ENCODE data around the gene ZNF536.

ZNF536 gene

DNA sequence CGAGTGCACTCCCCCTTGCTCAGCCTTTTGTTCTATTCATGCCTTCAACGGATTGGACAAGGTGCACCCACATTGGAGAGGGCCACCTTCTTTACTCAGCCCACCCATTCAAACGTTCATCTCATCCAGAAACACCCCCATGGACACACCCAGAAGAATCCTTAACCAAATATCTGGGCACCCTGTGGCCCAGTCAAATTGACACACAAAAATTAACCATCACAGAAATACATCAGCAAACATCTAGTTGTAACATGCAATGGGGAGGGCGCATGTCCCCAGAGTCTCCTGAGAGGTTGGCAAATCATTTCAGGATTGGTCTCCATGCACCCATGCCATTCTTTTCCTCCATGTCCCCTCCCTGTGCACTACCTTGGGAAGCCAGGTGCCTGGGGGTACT lies 167.1 kb downstream of the ZNF536 start:
- Histone ChIP-seq H3K9ac (ENCODE audit: low read depth, low read length) (no peak overlapping the region), H3K36me3 (ENCODE audit: control insufficient read depth, insufficient read depth, low read length) (no peaks in the 10 kb centered on the region), H3K4me3 (ENCODE audit: low read depth, low read length) (no peak overlapping the region), H3K4me1 (ENCODE audit: control insufficient read depth, insufficient read depth, low read length) (no peaks in the 10 kb centered on the region), H3K9me3 (ENCODE audit: control insufficient read depth, insufficient read depth, low read length) (no peaks in the 10 kb centered on the region), H3K27me3 (ENCODE audit: control insufficient read depth, insufficient read depth, low read length) (no peaks in the 10 kb centered on the region)

DNA sequence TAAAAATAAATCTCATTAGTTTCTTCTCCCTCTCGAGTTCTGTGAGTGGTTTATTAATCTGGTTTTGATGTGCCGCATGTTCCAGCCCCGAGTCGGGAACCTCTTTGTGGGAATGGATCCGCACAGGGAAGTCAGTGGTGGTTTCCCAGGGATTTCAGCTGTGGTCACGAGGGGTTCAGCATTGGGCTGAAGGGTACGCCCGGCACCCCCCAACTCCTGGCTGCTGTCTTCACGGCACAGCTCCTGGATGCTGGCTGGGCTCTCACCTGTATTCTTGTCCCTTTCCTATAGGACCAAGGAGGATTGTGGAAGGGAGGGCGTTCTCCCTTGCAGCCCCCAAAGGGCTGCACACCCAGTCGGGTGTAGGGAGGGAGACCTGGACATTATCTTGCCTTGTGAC lies 167.8 kb downstream of the ZNF536 start:
- Histone ChIP-seq H3K4me3 (ENCODE audit: low read depth, low read length) (no peak overlapping the region), H3K9me3 (ENCODE audit: control insufficient read depth, insufficient read depth, low read length) (no peaks in the 10 kb centered on the region), H3K9ac (ENCODE audit: low read depth, low read length) (no peak overlapping the region), H3K4me1 (ENCODE audit: control insufficient read depth, insufficient read depth, low read length) (no peaks in the 10 kb centered on the region), H3K27me3 (ENCODE audit: control insufficient read depth, insufficient read depth, low read length) (no peaks in the 10 kb centered on the region), H3K36me3 (ENCODE audit: control insufficient read depth, insufficient read depth, low read length) (no peaks in the 10 kb centered on the region)

DNA sequence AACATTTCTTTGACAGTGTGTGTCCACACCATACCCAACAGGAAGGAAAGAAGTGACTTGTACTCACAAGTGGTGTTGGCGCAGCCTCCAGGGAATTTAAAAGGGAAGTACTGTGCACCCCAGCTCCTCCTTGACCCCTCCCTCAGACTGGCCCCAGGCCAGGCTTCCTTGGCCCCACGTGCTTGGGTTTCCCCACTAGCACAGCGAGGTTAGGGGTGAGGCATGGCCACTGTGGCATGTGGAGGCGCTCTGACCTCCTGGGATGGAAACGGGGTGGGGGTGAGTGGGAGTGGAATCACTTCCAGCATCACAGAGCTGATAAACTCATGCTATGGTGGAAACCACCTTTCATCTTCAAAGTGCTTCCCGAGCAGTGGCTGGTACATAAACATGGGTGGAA lies 168.6 kb downstream of the ZNF536 start:
- H3K4me1 ChIP-seq (ENCODE audit: control insufficient read depth, insufficient read depth, low read length) = no peaks in the 10 kb centered on the region
- no peak overlapping the region for H3K9ac ChIP-seq (ENCODE audit: low read depth, low read length)
- no peaks in the 10 kb centered on the region for H3K36me3 ChIP-seq (ENCODE audit: control insufficient read depth, insufficient read depth, low read length)
- H3K27me3 ChIP-seq (ENCODE audit: control insufficient read depth, insufficient read depth, low read length) = no peaks in the 10 kb centered on the region
- H3K4me3 ChIP-seq (ENCODE audit: low read depth, low read length) = no peak overlapping the region
- no peaks in the 10 kb centered on the region for H3K9me3 ChIP-seq (ENCODE audit: control insufficient read depth, insufficient read depth, low read length)

DNA sequence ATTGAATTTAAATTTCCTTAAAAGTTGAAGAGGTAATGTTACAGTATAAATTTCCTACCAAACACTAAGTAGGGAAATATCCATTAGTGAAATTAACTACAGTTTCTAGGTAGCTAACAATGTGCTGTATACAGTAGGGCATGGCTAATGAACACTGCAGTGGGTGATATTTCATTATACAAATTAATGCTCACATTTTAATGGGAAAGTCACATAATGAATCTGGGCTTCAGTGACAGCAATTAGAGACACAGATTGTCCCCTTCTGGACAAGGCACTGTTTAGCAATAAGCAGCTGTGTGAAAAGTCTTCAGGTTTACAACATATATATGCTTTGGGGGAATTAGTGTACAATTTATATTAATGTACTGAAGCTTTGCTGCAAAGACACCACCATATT lies 169.4 kb downstream of the ZNF536 start:
- Histone ChIP-seq H3K9ac (ENCODE audit: low read depth, low read length) (no peak overlapping the region), H3K4me1 (ENCODE audit: control insufficient read depth, insufficient read depth, low read length) (peaks cover 3% of the 10 kb centered on the region)

DNA sequence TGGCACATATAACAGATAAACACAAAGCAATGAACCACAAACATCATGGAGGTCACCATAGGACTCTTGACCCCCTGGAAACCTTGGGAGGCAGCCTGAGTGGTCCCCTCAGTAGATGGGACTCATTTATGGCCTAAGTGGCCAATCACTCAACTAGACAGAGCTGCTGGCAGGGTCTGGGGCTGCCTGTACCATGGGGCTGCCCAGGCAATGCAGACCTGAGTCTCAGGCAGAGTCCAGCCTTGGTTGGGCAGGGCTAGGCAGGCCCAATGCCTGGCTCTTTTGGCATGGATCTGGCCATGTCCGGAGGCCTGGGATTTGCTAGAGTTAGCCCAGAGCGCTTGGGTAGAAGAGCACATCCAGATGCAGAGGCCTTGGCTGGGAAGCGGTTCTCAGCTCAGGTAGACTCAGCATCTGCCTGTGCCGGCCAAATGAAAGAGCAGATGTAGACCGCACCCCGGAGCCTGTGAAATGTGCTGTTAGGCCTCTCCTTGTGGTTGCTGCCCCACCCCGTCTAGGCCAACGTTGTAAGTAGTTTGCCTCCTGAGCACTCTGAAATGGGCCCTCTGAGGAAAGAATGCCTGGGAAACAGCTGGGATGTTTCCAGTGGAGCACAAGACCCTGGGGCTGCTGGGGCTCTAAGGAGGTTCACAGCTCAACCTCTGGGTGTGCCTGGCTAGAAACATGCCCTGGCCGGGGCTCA lies 171.2 kb downstream of the ZNF536 start:
- Histone ChIP-seq H3K36me3 (ENCODE audit: control insufficient read depth, insufficient read depth, low read length) (no peaks in the 10 kb centered on the region), H3K4me3 (ENCODE audit: low read depth, low read length) (no peak overlapping the region), H3K9ac (ENCODE audit: low read depth, low read length) (no peak overlapping the region), H3K27me3 (ENCODE audit: control insufficient read depth, insufficient read depth, low read length) (no peaks in the 10 kb centered on the region), H3K9me3 (ENCODE audit: control insufficient read depth, insufficient read depth, low read length) (no peaks in the 10 kb centered on the region), H3K4me1 (ENCODE audit: control insufficient read depth, insufficient read depth, low read length) (peaks cover 4% of the 10 kb centered on the region)

More for the DNA sequence above, 169.4 kb downstream of the ZNF536 start:
- H3K4me3 ChIP-seq (ENCODE audit: low read depth, low read length) = no peak overlapping the region
- H3K36me3 ChIP-seq (ENCODE audit: control insufficient read depth, insufficient read depth, low read length) = no peaks in the 10 kb centered on the region
- H3K9me3 ChIP-seq (ENCODE audit: control insufficient read depth, insufficient read depth, low read length) = no peaks in the 10 kb centered on the region
- no peaks in the 10 kb centered on the region for H3K27me3 ChIP-seq (ENCODE audit: control insufficient read depth, insufficient read depth, low read length)

DNA sequence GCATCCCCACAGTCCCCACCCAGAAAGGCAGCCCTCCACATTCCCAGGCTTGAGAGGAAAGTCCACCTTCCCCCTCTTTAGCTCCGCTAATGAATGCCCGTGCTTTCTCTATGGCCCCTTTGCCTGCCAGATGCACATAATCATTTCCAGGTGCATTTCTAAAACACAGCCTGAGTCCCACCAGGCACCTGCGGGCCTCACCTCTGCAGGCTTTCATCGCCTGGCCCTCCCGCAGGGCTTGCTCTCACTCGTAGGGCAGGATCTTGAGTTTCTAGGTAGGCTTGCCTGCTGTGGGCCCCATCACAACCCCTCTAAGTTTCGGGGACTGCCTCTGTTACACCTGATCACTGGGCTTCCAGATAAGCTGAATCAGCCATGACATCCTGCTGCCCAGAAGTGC lies 173.6 kb downstream of the ZNF536 start:
- Histone ChIP-seq H3K9ac (ENCODE audit: low read depth, low read length) (no peak overlapping the region), H3K27me3 (ENCODE audit: control insufficient read depth, insufficient read depth, low read length) (no peaks in the 10 kb centered on the region), H3K9me3 (ENCODE audit: control insufficient read depth, insufficient read depth, low read length) (no peaks in the 10 kb centered on the region), H3K4me3 (ENCODE audit: low read depth, low read length) (no peak overlapping the region), H3K36me3 (ENCODE audit: control insufficient read depth, insufficient read depth, low read length) (no peaks in the 10 kb centered on the region), H3K4me1 (ENCODE audit: control insufficient read depth, insufficient read depth, low read length) (peaks cover 4% of the 10 kb centered on the region)

DNA sequence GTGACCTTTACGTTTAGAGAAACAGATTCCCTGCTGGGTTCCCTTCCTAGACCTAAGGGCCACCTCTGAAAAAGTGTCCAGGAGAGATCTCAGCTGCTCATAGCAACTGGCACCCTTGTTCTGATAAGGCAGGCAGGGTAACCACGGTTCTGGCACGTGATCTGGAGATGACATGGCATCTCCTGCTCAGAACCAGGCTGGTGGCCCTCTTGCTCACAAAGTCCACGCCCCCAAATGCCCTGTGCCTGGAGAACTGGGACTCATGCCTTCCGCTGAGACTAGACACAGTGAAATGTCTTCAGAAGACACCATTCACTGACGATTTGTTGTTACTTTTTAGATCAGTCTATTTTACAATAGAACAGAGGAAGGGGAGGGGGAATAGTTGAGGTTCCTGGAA lies 174.1 kb downstream of the ZNF536 start:
- Histone ChIP-seq H3K9ac (ENCODE audit: low read depth, low read length) (no peak overlapping the region), H3K27me3 (ENCODE audit: control insufficient read depth, insufficient read depth, low read length) (no peaks in the 10 kb centered on the region), H3K4me1 (ENCODE audit: control insufficient read depth, insufficient read depth, low read length) (peaks cover 5% of the 10 kb centered on the region), H3K9me3 (ENCODE audit: control insufficient read depth, insufficient read depth, low read length) (no peaks in the 10 kb centered on the region), H3K4me3 (ENCODE audit: low read depth, low read length) (no peak overlapping the region), H3K36me3 (ENCODE audit: control insufficient read depth, insufficient read depth, low read length) (no peaks in the 10 kb centered on the region)

DNA sequence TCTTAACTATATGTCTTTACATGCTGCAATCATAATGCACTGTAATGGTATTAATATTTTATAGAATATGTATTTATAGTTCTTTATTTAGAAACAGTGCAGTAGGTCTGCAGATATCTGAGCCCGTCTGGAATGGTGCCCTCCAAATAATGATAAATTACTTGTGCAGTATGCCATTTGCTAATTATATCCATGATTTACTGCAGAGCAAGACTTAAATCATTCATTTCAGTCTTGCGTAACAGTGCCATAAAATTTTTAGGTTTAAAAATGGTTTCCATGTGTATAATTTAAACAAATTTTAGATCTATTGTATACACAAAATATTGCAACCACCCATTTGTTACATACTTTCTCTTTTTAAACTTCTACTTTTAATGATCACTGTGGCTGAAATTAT lies 175.1 kb downstream of the ZNF536 start:
- H3K4me1 ChIP-seq (ENCODE audit: control insufficient read depth, insufficient read depth, low read length) = peaks cover 6% of the 10 kb centered on the region
- no peak overlapping the region for H3K4me3 ChIP-seq (ENCODE audit: low read depth, low read length)
- no peaks in the 10 kb centered on the region for H3K36me3 ChIP-seq (ENCODE audit: control insufficient read depth, insufficient read depth, low read length)
- no peaks in the 10 kb centered on the region for H3K27me3 ChIP-seq (ENCODE audit: control insufficient read depth, insufficient read depth, low read length)
- no peak overlapping the region for H3K9ac ChIP-seq (ENCODE audit: low read depth, low read length)
- H3K9me3 ChIP-seq (ENCODE audit: control insufficient read depth, insufficient read depth, low read length) = no peaks in the 10 kb centered on the region

DNA sequence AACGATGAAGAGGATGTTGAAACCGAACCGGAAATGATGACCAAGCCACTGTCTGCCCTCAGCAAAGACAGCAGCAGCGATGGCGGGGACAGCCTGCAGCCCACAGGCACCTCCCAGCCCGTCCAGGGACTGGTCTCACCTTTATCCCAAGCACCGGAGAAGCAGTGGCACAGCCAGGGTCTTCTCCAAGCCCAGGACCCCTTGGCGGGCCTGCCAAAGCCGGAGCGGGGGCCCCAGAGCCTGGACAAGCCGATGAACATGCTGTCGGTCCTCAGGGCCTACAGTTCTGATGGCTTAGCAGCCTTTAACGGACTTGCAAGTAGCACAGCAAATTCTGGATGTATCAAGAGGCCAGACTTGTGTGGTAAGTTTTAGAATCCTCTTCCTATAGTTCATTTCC lies 177.0 kb downstream of the ZNF536 start:
- H3K36me3 ChIP-seq (ENCODE audit: control insufficient read depth, insufficient read depth, low read length) = no peaks in the 10 kb centered on the region
- H3K9me3 ChIP-seq (ENCODE audit: control insufficient read depth, insufficient read depth, low read length) = no peaks in the 10 kb centered on the region
- no peak overlapping the region for H3K9ac ChIP-seq (ENCODE audit: low read depth, low read length)
- H3K4me3 ChIP-seq (ENCODE audit: low read depth, low read length) = no peak overlapping the region
- H3K27me3 ChIP-seq (ENCODE audit: control insufficient read depth, insufficient read depth, low read length) = no peaks in the 10 kb centered on the region
- H3K4me1 ChIP-seq (ENCODE audit: control insufficient read depth, insufficient read depth, low read length) = peaks cover 6% of the 10 kb centered on the region

DNA sequence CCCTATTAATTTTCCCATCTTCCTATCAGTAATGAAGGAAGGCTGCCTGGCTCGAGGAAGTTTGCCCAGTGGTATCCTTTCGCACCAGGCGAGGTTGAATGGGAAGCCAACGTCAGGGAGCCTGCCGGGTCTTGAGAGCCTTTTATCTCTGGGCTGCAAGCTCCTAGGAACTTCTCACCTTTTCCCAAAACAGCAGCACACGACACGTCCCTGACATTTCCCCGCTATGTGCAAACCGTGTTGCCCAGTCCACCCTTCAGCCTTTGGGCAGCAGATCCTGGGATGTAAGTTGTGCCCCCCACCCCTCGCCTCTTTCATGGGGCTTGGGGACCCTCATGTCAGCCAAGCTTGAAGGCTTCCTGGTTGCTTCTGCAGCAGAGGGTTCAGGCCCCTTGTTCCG lies 179.1 kb downstream of the ZNF536 start:
- H3K4me3 ChIP-seq (ENCODE audit: low read depth, low read length) = no peak overlapping the region
- no peak overlapping the region for H3K9ac ChIP-seq (ENCODE audit: low read depth, low read length)
- H3K4me1 ChIP-seq (ENCODE audit: control insufficient read depth, insufficient read depth, low read length) = peaks cover 6% of the 10 kb centered on the region
- no peaks in the 10 kb centered on the region for H3K27me3 ChIP-seq (ENCODE audit: control insufficient read depth, insufficient read depth, low read length)
- no peaks in the 10 kb centered on the region for H3K9me3 ChIP-seq (ENCODE audit: control insufficient read depth, insufficient read depth, low read length)
- H3K36me3 ChIP-seq (ENCODE audit: control insufficient read depth, insufficient read depth, low read length) = no peaks in the 10 kb centered on the region

DNA sequence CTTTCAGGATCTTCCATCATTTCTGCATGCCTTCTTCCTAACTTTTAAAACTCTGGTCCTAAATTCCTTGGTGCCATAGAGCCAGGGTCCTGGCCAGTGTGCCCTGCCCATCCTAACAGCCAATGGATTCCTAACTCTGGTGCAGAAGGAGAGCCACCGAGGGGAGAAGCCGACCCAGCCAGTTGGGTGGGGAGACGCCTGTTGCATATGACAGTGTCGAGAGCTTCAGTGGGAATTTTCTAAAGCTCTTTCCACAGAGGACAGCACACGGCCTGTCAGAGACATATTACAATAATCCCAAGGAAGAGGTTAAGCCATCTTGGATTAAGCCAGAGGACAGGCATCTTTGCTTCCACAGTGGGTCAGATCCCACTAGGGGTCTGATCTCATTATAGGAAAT lies 180.4 kb downstream of the ZNF536 start:
- H3K9ac ChIP-seq (ENCODE audit: low read depth, low read length) = no peak overlapping the region
- H3K4me1 ChIP-seq (ENCODE audit: control insufficient read depth, insufficient read depth, low read length) = peaks cover 4% of the 10 kb centered on the region
- no peaks in the 10 kb centered on the region for H3K36me3 ChIP-seq (ENCODE audit: control insufficient read depth, insufficient read depth, low read length)
- no peaks in the 10 kb centered on the region for H3K9me3 ChIP-seq (ENCODE audit: control insufficient read depth, insufficient read depth, low read length)
- H3K4me3 ChIP-seq (ENCODE audit: low read depth, low read length) = no peak overlapping the region
- H3K27me3 ChIP-seq (ENCODE audit: control insufficient read depth, insufficient read depth, low read length) = no peaks in the 10 kb centered on the region

DNA sequence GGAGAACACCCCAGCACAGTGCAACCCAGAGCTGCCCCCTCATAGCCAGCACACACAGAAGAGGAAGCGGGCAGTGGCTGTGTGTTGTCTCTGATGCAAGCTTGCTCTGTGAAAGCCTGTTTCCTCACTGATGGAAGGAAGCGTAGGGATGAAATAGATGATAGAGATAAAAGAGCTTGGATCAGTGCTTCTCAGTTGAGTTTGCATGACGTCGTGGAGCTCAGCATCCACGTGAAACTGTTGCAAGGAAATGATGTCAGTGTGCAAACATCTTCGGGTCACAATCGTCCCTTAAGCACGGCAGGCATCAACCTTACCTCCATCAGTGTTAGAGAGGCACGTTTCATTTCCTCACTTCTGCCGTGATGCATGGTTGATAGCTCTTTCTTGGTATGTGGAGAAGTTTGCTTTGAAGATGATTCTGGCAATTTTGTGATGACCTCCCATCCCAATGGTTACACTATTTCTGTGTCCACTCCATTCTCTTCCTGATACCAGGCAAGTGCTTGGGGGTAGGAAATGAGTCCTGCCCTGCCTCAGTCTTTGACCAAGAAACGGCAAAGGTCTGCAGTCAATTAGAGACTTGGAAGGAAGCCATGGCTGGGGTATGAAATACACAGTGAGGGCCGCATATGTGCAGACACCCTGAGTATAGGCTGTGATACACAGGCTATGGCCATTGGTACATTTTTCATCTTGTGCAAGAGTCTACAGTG lies 183.0 kb downstream of the ZNF536 start:
- no peaks in the 10 kb centered on the region for H3K9me3 ChIP-seq (ENCODE audit: control insufficient read depth, insufficient read depth, low read length)
- H3K36me3 ChIP-seq (ENCODE audit: control insufficient read depth, insufficient read depth, low read length) = no peaks in the 10 kb centered on the region
- no peaks in the 10 kb centered on the region for H3K27me3 ChIP-seq (ENCODE audit: control insufficient read depth, insufficient read depth, low read length)
- H3K4me1 ChIP-seq (ENCODE audit: control insufficient read depth, insufficient read depth, low read length) = peaks cover 12% of the 10 kb centered on the region
- no peak overlapping the region for H3K4me3 ChIP-seq (ENCODE audit: low read depth, low read length)
- no peak overlapping the region for H3K9ac ChIP-seq (ENCODE audit: low read depth, low read length)

Measured in iPS-15b (cell line).